Hematopoietic multipotent progenitor cell treated with erythropoietin and hydrocortisone succinate and interleukin-3 and kit ligand, for 15 days (in vitro differentiated cells): ENCODE results near the gene DEK.
"Not testable (repeated sequence)": the region's sequence is repeated elsewhere in the genome, so short reads cannot be mapped to it uniquely, and the experiment has no call there.

Source experiments
- DNase-seq: peaks from one replicate; pipeline ENCODE4 v3.0.0-alpha.2; 2015; ENCODE audit warnings: low spot score

DEK gene

GRCh38 chr6:18264219-18264922, at the start of gene DEK:
Gene DEK (minus strand): TSS chr6:18264530. CDS start chr6:18263987, 543 bp downstream.
- peak; percentile 76 for DNase-seq

DNA sequence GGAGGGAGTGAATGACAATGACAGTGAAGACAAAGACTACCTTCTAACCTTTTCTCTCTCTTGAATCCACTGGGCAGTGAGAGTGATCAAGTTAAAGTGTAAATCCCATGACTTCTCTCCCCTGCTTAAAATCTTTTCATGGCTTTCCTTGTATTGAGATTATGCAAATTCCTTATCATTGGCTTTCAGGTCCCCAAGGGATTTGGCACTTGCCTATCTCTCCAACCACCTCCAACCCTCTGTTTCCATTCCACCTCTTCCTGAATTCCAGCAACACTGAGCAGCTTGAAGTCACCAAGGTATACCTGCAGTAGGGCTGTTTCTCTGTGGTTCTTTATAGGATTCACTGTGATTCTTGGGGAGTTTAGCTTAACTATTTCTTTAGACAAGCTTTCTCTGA, 48.0 kb upstream of the DEK start:
- no peak for DNase-seq

DNA sequence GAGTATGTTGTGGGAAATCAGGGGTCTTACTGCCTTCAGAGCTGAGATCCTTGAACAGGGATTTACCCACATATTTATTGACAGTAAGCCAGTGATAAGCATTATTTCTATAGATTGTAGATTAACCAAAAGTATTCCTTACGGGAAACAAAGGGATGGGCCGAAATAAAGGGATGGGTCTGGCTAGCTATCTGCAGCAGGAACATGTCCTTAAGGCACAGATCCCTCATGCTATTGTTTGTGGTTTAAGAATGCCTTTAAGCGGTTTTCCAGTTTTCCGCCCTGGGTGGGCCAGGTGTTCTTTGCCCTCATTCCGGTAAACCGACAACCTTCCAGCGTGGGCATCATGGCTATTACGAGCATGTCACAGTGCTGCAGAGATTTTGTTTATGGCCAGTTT, 45.7 kb upstream of the DEK start:
- DNase-seq: not testable (repeated sequence)

DNA sequence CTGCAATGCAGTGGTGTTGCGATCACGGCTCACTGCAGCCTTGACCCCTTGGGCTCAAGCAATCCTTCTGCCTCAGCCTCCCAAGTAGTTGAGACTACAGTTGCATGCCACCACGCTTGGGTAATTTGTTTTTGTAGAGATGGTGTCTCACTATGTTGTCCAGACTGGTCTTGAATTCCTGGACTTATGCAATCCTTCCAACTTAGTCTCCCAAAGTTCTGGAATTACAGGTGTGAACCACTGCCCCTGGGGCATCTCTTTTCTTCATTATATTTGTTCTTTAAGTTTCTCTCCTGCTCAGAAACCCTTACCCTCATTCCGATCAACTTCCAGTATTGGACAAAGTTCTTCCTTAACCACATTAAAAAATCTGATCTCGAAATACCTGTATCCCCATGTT, 44.7 kb upstream of the DEK start:
- no peak for DNase-seq

DNA sequence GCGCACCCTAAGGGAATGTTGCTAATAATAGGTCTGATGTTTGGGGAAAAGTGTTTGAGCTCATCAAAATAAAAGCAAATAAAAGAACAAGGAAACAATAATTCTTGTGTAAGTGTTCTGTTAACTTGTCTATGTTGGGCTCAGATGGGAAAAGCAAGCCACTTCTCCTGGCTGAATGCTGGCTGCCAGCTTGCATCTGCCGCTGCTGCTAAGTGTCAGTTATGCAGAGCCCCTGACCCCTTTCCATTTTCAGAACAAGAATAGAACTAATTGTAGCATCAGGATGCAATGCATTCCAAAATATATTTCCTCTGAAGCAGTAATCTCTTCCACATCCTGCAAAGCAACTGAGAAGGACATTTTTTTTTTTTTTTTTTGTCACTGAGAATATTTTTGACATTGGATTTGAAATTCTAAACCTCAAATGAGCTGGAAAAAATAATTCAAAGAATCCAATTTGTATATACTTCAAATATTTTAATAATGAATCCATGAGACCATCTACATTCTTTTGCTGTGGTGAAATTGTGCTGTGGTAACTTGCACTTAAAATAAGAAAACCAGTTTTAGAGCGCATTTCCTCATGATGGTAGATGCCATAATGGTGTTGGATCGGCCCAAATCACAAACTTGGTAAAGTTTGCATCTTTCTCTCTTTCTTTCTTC, 43.9 kb upstream of the DEK start:
- DNase-seq: no peak

DNA sequence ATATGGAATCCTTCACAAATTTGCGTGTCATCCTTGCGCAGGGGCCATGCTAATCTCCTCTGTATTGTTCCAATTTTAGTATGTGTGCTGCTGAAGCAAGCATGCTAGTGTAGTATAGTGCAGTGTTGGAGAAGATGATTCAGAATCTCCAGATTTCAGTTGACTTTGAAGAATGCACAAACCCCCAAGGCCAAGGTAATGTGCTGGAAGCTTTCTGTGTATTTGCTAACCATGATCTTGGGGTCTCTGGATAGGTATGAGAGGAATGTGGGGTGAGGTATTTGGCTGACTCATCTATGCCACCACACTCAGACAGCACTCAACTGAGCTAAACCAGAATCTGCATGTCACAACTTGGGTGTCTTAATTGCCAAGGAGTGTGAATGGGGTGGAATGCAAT, 42.6 kb upstream of the DEK start:
- no peak for DNase-seq

DNA sequence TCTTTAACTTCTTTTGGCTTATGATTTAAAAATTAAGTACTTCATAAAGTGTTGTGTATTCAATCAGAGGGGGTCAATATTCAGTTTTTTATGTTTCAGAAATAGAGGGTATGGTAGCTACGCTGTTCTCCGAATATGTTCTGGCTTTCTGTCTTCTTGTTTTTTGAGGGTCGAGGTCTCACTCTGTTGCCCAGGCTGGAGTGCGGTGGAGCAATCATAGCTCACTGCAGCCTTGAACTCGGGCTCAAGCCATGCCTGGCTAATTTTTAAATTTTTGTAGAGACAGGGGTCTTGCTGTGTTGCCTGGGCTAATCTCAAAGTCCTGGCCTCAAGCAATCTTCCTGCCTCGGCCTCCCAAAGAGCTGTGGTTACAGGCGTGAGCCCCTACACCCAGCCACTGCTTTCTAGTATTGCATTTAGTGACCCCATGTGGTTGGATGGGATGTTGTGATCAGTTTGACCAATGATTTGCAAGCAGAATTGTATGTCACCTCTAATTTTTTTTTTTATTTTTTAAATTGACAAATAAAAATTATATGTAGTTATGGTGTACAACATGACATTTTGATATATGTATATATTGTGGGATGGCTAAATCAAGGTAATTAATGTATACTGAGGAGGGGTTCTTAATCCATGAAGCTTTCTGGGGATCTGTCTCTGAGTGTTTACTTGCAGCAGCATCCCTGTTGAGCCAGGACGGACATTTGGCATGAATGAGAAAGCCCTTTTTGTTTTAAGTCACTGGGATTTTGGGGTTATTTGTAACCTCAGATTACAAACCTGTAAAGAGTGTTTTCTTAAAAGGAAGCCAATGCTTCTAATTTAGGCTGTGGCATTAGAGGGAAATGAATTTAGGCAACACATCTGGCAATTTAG, 38.5 kb upstream of the DEK start:
- no peak for DNase-seq

- no peak for DNase-seq
Observed at GRCh38 chr6:18293076-18293904, 29.0 kb upstream of the DEK start.

DNA sequence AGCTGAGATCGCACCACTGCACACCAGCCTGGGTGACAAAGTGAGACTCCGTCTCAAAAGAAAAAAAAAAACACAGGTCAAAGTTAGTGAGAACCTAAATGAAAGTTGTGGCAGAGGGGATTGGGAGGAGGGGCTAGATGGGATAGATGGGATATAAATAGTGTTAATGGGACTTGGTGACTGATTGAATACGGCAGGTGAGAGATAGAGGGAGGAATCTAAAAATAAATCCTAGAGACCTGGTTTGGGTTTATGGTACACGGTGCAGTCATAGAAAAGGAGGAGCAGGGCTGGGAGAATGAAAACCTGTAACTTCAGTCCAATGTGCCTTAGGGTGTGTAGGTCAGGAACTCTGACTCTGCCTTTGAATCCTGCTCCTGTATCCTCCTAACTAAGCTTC, 25.0 kb upstream of the DEK start:
- no peak for DNase-seq

GRCh38 chr6:18284261-18284660, 19.9 kb upstream of the DEK start:
- no peak for DNase-seq

DNA sequence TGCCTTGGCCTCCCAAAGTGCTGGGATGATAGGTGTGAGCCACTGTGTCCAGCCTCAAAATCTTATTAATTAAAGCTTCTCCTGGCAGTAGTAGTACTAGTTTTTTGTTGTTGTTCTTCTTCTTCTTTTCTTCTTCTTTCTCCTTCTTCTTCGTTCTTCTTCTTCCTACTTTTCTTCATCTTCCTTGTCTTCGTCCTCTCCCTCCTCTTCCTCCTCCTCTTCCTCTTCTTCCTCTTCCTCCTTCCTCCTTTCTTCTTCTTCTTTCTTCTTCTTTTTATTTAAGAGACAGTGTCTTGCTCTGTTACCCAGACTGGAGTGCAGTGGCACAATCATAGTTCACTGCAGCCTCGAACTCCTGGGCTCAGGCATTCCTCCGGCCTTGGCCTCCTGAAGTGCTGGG, 17.2 kb upstream of the DEK start:
- DNase-seq: no peak

GRCh38 chr6:18280084-18280483, 15.8 kb upstream of the DEK start:
- DNase-seq: no peak

DNA sequence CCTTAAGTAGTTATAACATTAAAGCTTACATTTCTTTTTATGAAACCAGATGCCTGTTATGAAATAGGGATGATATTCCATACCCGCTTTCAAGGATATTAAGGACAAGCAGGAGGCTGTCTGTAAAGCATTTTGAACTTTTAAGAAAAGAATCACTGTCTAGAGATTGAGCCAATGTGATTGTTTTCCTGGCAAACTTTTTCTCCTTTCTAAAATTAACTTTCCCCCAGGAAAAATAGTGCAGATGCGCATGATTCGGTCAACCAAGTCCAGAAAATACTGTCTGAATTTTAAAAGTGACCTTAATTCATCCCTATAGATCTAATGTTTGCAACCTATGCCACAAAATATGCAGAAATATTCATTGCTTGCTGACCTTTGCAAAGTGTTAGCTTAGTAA, 15.1 kb upstream of the DEK start:
- DNase-seq: no peak

GRCh38 chr6:18277237-18278006, 13.1 kb upstream of the DEK start:
- DNase-seq: no peak

DNA sequence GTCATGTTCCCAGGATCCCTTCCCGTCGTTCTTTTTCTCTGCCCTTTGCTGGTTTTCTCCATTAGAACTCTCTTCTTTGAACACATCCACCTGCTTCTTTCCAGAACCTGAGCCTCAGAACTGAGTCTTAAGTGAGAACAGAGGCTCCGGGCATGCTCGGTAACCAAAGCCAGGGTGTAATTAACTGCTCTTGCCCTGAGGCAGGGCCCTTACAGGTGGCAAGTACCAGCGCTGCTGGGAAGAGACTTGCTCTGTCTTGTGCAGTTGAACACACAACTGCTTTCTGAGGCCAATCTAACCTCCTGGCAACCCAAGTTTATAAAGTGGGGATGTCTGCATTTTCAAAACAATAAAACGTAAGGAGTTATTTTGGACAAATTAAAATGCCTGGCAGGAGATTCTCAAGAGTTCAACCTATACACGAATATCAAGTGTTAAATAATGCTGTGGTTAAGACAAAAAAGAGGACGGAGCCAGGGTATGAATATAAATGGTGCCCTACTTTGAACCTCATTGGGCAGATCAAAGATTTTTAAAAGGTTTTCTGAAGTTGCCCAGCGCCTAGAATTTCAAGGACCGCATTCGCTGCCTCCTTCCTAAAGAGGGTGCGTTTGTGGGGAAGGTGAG, 12.4 kb upstream of the DEK start:
- DNase-seq: no peak

DNA sequence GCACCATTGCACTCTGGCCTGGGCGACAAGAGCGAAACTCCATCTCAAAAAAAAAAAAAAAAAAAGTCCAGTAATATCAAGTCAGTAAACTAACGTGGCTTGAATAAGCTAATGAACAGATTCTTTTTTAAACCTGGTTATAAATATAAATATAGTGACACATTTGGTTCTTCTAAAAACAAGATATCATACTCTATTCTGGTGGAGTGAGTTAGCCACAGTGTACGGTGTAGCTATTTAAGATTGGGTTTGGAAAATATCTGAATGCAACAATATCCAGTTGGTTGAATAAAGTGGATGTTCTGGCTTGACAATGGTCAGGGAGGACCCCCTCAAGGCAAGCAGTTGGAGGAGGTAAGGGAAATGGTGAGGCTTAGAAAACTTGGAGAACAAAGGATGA, 5.9 kb upstream of the DEK start:
- no peak for DNase-seq

GRCh38 chr6:18269717-18270116, 5.4 kb upstream of the DEK start:
- DNase-seq: no peak

DNA sequence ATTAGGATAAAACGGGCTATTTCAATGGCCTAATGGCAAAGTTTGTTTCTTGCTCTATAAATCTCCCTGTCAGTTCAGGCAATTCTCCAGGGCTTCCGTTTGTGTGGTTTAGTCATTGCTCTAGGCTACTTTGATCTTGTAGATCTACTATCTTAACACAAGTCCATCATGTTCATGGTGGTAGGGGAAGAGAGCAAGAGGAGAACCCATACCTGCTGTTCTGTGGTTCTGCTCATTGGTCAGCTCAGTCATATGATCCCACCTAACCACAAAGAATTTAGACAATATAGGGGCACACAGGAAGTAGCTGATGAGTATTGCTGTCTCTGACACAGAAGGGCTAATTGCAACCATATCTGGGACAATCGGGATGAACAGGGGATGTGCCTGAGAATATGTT, 4.9 kb upstream of the DEK start:
- DNase-seq: no peak

DNA sequence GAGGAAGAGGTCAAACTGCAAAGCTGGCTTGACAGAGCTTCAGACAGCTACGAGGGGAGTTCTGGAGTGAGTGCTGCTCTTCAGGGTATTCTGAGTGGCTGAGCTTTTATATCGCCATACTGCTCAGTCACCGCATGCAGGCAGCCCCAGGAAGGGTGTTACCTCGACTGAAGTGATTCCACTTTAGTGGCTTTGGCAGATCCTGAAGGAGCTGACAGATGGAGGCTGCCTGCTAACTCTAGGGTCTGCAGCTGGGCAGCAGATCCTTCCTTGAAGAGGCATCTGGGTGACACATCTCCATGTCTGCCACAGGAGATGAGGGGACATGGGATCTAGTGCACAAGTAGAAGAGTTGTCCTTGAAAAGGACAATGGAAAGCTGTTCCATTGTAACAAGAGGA, 3.7 kb upstream of the DEK start:
- no peak for DNase-seq

DNA sequence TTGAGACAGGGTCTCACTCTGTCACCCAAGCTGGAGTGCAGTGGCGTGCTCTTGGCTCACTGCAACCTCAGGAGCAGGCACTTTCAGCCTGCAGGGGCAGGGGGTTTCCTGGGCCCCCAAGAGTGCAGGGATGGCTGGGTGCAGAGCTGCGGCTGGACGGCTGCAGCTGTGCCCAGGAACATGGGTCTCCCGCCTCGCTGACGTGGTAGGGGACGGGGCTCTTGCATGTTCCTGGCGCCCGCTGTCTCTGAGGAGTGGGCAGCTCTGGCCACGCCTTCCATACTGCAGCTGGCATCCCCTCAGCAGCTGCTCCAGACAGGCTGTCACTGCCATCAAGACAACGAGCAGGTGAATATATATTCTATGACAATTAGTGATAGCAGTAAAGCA, 2.2 kb upstream of the DEK start:
- no peak for DNase-seq
